Heart right ventricle (tissue), 16 donors: ENCODE data around the gene CNTROB. TPM values are rescaled to one million over a fixed set of nuclear protein-coding genes. Genes with fewer than 3 reads are reported as not detected.
A peak's percentile ranks its signal among the peaks of the same experiment; 100 is the strongest.
"Not testable (repeated sequence)": the region's sequence is repeated elsewhere in the genome, so short reads cannot be mapped to it uniquely, and the experiment has no call there.

Experiments
- ATAC-seq, 8 donors: fragments of 200-7000 bp; cut with Tn5 transposase; one replicate each; pipeline ENCODE4 v1.9.1; 2020; ENCODE audit warnings: mild to moderate bottlenecking in 8 of 8, moderate library complexity in 8 of 8, moderate number of reproducible peaks in 1 of 8
- DNase-seq, 2 donors: peaks; one replicate each; pipeline ENCODE4 v3.0.0-alpha.2; 2020
- H3K27ac ChIP-seq, 10 donors: fragments of 200-600 bp; sonication (generic) in 2 of 10; one replicate each; pipeline versions ENCODE4 v1.5.0 to v1.8.0; 2020 to 2022; ENCODE audit warnings: mild to moderate bottlenecking in 3 of 10
- H3K27me3 ChIP-seq, 7 donors: fragments of 200-600 bp; one replicate each; pipeline ENCODE4 v1.8.0; 2021 to 2022; ENCODE audit warnings: mild to moderate bottlenecking in 2 of 7
- H3K36me3 ChIP-seq, 9 donors: fragments of 200-600 bp; sonication (generic) in 1 of 9; one replicate each; pipeline versions ENCODE4 v1.5.0 to v1.8.0; 2020 to 2022; ENCODE audit warnings: mild to moderate bottlenecking in 2 of 9
- H3K4me1 ChIP-seq, 9 donors: fragments of 200-600 bp; sonication (generic) in 1 of 9; one replicate each; pipeline versions ENCODE4 v1.5.0 to v1.8.0; 2020 to 2022; ENCODE audit warnings: mild to moderate bottlenecking in 4 of 9
- H3K4me3 ChIP-seq, 10 donors: fragments of 200-600 bp; sonication (generic) in 2 of 10; one replicate each; pipeline versions ENCODE4 v1.5.0 to v1.8.0; 2020 to 2022; ENCODE audit warnings: mild to moderate bottlenecking in 7 of 10, moderate library complexity in 2 of 10
- H3K9me3 ChIP-seq, 11 donors: fragments of 200-600 bp in 10 of 11; sonication (generic) in 2 of 11; one replicate each; pipeline versions ENCODE4 v1.5.0 to v1.8.0; 2013 to 2022; ENCODE audit warnings: mild to moderate bottlenecking in 2 of 11, control low read depth in 1 of 11, moderate library complexity in 1 of 11
- CTCF ChIP-seq, 9 donors: fragments of 200-600 bp; sonication (generic) in 2 of 9; IDR thresholded peaks; one replicate each; pipeline versions ENCODE4 v1.5.0 to v1.8.0; 2021 to 2022; ENCODE audit warnings: antibody characterized with exemption in 9 of 9, mild to moderate bottlenecking in 5 of 9, moderate library complexity in 1 of 9
- WGBS, 2 donors: extraction: QIAGEN DNeasy Blood & Tissue Kit; methylation state at CpG; one replicate each; pipeline ENCODE4 v1.1.7; 2013; ENCODE audit warnings: inconsistent platforms in 1 of 2; 5-methylcytosine and 5-hydroxymethylcytosine counted together
- intact Hi-C, 10 donors: fragments of 100-400 bp; cut with DNase I; formaldehyde crosslinking; loops; one replicate each; pipeline versions ENCODE4 v1.11.1 to v1.14.2; 2022
- polyA plus RNA-seq, 2 donors: library from polyadenylated mRNA; stranded (reverse); fragments of 200-250 nt; gene quantifications; one replicate each; pipeline ENCODE4 v1.2.3, GENCODE V29; 2013
- total RNA-seq, 10 donors: library from RNA; stranded (reverse); fragmentation: NEBNext Ultra II Directional in 3 of 10; extraction: Animal tissue kit (Norgen Biotek cat#: 25700) in 3 of 10; gene quantifications; one replicate each; pipeline versions ENCODE4 v1.2.1 to v1.2.4, GENCODE V29; 2021 to 2023
- donor health status: Arrhythmogenic right ventricular cardiomyopathy.
- donor health status: ischemic (EF 13 %, LVEDD 7.1; RV severe dilation, severe dysfunction).
- donor health status: healthy with polysubstance abuse.
- donor health status: DM: no; HTN: yes; CAD: no.
- donor health status: DM: no; HTN: no; CAD: no.
- donor health status: ischemic (EF 25% LVEDD 6.9; RV normal size, moderate dysfunction).
- donor health status: ischemic (EF 25% LVEDD 5.7; RV mildly dilated, moderate dysfunction).
- donor health status: healthy.
- donor health status: DM: yes; HTN: yes; CAD: no.
- donor health status: Ischemic cardiomyopathy.
- donor health status: ischemic (EF 35%, LVEDD 5.7; RV mildly dilated, moderate dysfunction).
- donor health status: nonischemic (EF 11% LVEDD 7.7; RV severe dilation, severe dysfunction).
- donor health status: DM: yes; HTN: yes; CAD: no.
- donor health status: PGD.
- donor health status: ischemic (EF 29% LVEDD 5.4; RV normal size, mild dysfunction).
- donor health status: nonischemic (EF 23%, LVEDD 6.1; RV moderate dilation, normal function).

The CNTROB gene
- total and polyA plus RNA-seq, 12 donors: 7.8 to 19.8 (median 11.1) TPM

GRCh38 chr17:7951143-7951792 lies 19.3 kb downstream of the CNTROB start:
- 80 to 82% methylated on average over 5 of the region's 5 CpGs for WGBS, 2 donors

GRCh38 chr17:7953266-7953665 lies 21.3 kb downstream of the CNTROB start:
- ATAC-seq, H3K4me3 ChIP-seq, H3K9me3 ChIP-seq, H3K27ac ChIP-seq, H3K27me3 ChIP-seq, DNase-seq, intact Hi-C loops: not testable (repeated sequence)
- H3K36me3 ChIP-seq: peaks cover 0 to 23% (median 12%) of the 10 kb centered on the region in 9 donors
- peaks cover 0 to 21% (median 11%) of the 10 kb centered on the region in 9 donors for H3K4me1 ChIP-seq
- WGBS, 2 donors: 96 to 98% methylated on average over 13 of the region's 13 CpGs

More at GRCh38 chr17:7951143-7951792, 19.3 kb downstream of the CNTROB start:
- DNase-seq: no peak
- peaks cover 0 to 43% (median 22%) of the 10 kb centered on the region in 9 donors for H3K36me3 ChIP-seq
- no peaks in the 10 kb centered on the region for H3K27me3 ChIP-seq
- intact Hi-C loops: no loop called here
- peaks cover 0 to 15% (median 11%) of the 10 kb centered on the region in 9 donors for H3K4me1 ChIP-seq
- H3K27ac ChIP-seq: no peak overlapping the region
- no peak for TF ChIP-seq CTCF (IDR thresholded peaks at IDR 0.05)
- no peaks in the 10 kb centered on the region for H3K9me3 ChIP-seq
- H3K4me3 ChIP-seq: no peak overlapping the region
- no peak for ATAC-seq

DNA sequence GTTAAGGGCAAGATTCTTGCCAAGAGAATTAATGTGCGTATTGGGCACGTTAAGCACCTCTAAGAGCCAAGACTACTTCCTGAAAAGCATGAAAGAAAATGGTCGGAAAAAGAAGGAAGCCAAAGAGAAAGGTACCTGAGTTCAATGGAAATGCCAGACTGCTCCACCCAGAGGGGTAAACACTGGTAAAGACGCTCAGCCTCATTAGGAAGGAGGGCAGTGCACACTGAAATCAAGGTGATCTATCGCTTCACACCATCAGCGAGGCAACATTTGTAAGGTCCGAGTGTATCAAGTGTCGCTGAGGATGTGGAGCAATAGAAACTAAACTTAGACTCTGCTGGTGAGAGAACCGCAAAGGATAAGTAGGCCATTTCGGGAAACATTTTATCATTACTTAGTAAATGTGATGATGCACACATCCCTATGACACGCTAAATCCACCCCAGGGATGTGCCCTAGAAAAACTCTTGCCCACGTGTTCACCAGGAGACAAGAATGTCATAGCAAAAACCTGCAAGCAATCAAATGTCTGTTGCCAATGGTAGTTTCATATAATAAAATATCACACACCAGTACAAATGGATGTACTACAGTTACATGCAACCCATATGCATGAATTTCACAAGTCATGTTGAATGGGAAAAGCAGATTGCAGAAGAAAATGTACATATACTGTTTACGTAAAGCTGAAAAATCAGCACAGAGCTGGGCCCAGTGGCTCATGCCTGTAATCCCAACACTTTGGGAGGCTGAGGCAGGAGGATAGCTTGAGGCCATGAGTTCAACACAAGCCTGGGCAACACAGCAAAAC lies 23.6 kb downstream of the CNTROB start:
- H3K27ac ChIP-seq: peak overlapping the region in 2 of 10 donors; percentile 44 to 47

GRCh38 chr17:7956228-7956965 lies 24.4 kb downstream of the CNTROB start:
- Histone ChIP-seq H3K27ac (peak overlapping the region in 2 of 10 donors; percentile 44 to 47), H3K9me3 (no peaks in the 10 kb centered on the region), H3K27me3 (peaks cover 0 to 4% (median 0%) of the 10 kb centered on the region in 7 donors), H3K36me3 (no peaks in the 10 kb centered on the region), H3K4me1 (peaks cover 0 to 21% (median 11%) of the 10 kb centered on the region in 9 donors), H3K4me3 (no peak overlapping the region)
- intact Hi-C loops: no loop called here
- no peak for TF ChIP-seq CTCF (IDR thresholded peaks at IDR 0.05)
- DNase-seq: peak; percentile 62 to 69
- 53 to 56% methylated on average over 11 of the region's 11 CpGs for WGBS, 2 donors
- peak; percentile 75 to 96 (median 91) for ATAC-seq

More for the DNA sequence above, 23.6 kb downstream of the CNTROB start:
- H3K36me3 ChIP-seq: no peaks in the 10 kb centered on the region
- H3K27me3 ChIP-seq: peaks cover 0 to 4% (median 0%) of the 10 kb centered on the region in 7 donors
- 43 to 55% methylated on average over 13 of the region's 13 CpGs for WGBS, 2 donors
- DNase-seq (peak in 1 of 2 donors; percentile 21), ATAC-seq (peak; percentile 56 to 82 (median 71))
- no peaks in the 10 kb centered on the region for H3K9me3 ChIP-seq
- H3K4me3 ChIP-seq: no peak overlapping the region
- no peak for TF ChIP-seq CTCF (IDR thresholded peaks at IDR 0.05)
- intact Hi-C loops: no loop called here
- H3K4me1 ChIP-seq: peaks cover 0 to 21% (median 11%) of the 10 kb centered on the region in 9 donors
